ENCODE measurements around the gene RNF103. TPM values are rescaled to one million over a fixed set of nuclear protein-coding genes. Genes with fewer than 3 reads are reported as not detected.

RNF103 gene
- total and polyA plus RNA-seq, 7 donors, result 6.9 to 45.9 (median 22.5) TPM

- Histone ChIP-seq H3K27ac (no peak overlapping the region), H3K9me3 (no peaks in the 10 kb centered on the region), H3K4me1 (no peaks in the 10 kb centered on the region), H3K27me3 (ENCODE audit: insufficient read depth in 3 of 3, low read length in 2 of 3) (no peaks in the 10 kb centered on the region), H3K4me3 (no peak overlapping the region), H3K36me3 (ENCODE audit: insufficient read depth in 1 of 2, low read depth in 1 of 2) (no peaks in the 10 kb centered on the region)
- TF ChIP-seq CTCF (IDR thresholded peaks at IDR 0.05), result no peak
- intact Hi-C loops (cut with DNase I), result no loop called here
- ATAC-seq (no peak), DNase-seq (no peak)
- 85 to 96% (median 90%) methylated on average over 2 of the region's 2 CpGs for WGBS, 3 donors
Observed at GRCh38 chr2:86577817-86578456, 45.7 kb downstream of the RNF103 start.

DNA sequence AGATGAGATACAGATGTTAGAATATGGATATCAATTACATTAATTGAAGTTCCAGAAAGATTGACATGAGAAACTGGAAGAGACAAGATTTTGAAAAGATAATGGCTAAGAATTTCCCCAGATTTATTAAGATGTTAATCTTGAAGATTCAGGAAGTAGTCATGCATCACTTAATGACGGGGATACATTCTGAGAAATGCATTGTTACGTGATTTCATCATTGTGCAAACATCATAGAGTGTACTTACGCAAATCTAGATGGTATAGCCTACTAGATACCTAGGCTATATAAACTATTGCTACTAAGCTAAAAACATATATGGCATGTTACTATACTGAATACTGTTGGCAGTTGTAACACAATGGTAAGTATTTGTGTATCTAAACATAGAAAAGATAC lies 53.6 kb downstream of the RNF103 start:
- no peaks in the 10 kb centered on the region for H3K4me1 ChIP-seq
- no peaks in the 10 kb centered on the region for H3K36me3 ChIP-seq (ENCODE audit: insufficient read depth in 1 of 2, low read depth in 1 of 2)
- TF ChIP-seq CTCF (IDR thresholded peaks at IDR 0.05), result no peak
- ATAC-seq (no peak), DNase-seq (no peak)
- intact Hi-C loops (cut with DNase I), result no loop called here
- no peak overlapping the region for H3K27ac ChIP-seq
- 82 to 85% (median 84%) methylated on average over 3 of the region's 3 CpGs for WGBS, 3 donors
- H3K4me3 ChIP-seq, result no peak overlapping the region
- H3K9me3 ChIP-seq, result no peaks in the 10 kb centered on the region
- H3K27me3 ChIP-seq (ENCODE audit: insufficient read depth in 3 of 3, low read length in 2 of 3), result no peaks in the 10 kb centered on the region

GRCh38 chr2:86566821-86567190 lies 56.9 kb downstream of the RNF103 start:
- intact Hi-C loops (cut with DNase I), result no loop called here
- no peak overlapping the region for H3K27ac ChIP-seq

GRCh38 chr2:86566158-86566820 lies 57.4 kb downstream of the RNF103 start:
- no peak overlapping the region for H3K4me3 ChIP-seq
- no peaks in the 10 kb centered on the region for H3K27me3 ChIP-seq (ENCODE audit: insufficient read depth in 3 of 3, low read length in 2 of 3)
- 62 to 63% (median 63%) methylated on average over 6 of the region's 6 CpGs for WGBS, 3 donors
- ATAC-seq, result no peak
- no peaks in the 10 kb centered on the region for H3K9me3 ChIP-seq
- no peaks in the 10 kb centered on the region for H3K36me3 ChIP-seq (ENCODE audit: insufficient read depth in 1 of 2, low read depth in 1 of 2)
- peaks cover 9% of the 10 kb centered on the region for H3K4me1 ChIP-seq
- DNase-seq, result no peak
- H3K27ac ChIP-seq, result no peak overlapping the region
- intact Hi-C loops (cut with DNase I), result no loop called here
- TF ChIP-seq CTCF (IDR thresholded peaks at IDR 0.05), result no peak

More at GRCh38 chr2:86566821-86567190, 56.9 kb downstream of the RNF103 start:
- Histone ChIP-seq H3K36me3 (ENCODE audit: insufficient read depth in 1 of 2, low read depth in 1 of 2) (no peaks in the 10 kb centered on the region), H3K27me3 (ENCODE audit: insufficient read depth in 3 of 3, low read length in 2 of 3) (no peaks in the 10 kb centered on the region), H3K4me1 (peaks cover 4% of the 10 kb centered on the region), H3K4me3 (no peak overlapping the region), H3K9me3 (no peaks in the 10 kb centered on the region)
- DNase-seq (no peak), ATAC-seq (no peak)
- TF ChIP-seq CTCF (IDR thresholded peaks at IDR 0.05), result no peak
